Measurements from ENCODE around the gene CCSER1.

- TF ChIP-seq, protein P1, sequence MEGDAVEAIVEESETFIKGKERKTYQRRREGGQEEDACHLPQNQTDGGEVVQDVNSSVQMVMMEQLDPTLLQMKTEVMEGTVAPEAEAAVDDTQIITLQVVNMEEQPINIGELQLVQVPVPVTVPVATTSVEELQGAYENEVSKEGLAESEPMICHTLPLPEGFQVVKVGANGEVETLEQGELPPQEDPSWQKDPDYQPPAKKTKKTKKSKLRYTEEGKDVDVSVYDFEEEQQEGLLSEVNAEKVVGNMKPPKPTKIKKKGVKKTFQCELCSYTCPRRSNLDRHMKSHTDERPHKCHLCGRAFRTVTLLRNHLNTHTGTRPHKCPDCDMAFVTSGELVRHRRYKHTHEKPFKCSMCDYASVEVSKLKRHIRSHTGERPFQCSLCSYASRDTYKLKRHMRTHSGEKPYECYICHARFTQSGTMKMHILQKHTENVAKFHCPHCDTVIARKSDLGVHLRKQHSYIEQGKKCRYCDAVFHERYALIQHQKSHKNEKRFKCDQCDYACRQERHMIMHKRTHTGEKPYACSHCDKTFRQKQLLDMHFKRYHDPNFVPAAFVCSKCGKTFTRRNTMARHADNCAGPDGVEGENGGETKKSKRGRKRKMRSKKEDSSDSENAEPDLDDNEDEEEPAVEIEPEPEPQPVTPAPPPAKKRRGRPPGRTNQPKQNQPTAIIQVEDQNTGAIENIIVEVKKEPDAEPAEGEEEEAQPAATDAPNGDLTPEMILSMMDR (conservative IDR thresholded peaks at IDR 0.05; ENCODE audit: low read length), result no peak
- no peak for TF ChIP-seq EZH2phosphoT487 (IDR thresholded peaks at IDR 0.05; ENCODE audit: borderline replicate concordance, low read depth, low read length)
Observed at GRCh38 chr4:90982813-90983212, 855.6 kb downstream of the CCSER1 start.
